Urothelium cell line (cell line): ENCODE data around the gene USP31.

ENCODE experiments used
- DNase-seq: peaks from one replicate; pipeline ENCODE4 v3.0.0; 2011; ENCODE audit warnings: low spot score, mixed read lengths
- FAIRE-seq: peaks from 2 replicates; lab custom pipeline; 2011; peaks lifted over from hg19 to GRCh38; lab: Jason Lieb, UNC

The USP31 gene

GRCh38 chr16:23025692-23026307, 123.5 kb downstream of the USP31 start:
- FAIRE-seq, result no peak
- no peak for DNase-seq

GRCh38 chr16:23024044-23024443, 125.2 kb downstream of the USP31 start:
- FAIRE-seq, result no peak
- DNase-seq, result no peak

GRCh38 chr16:23020084-23020483, 129.2 kb downstream of the USP31 start:
- DNase-seq, result no peak
- no peak for FAIRE-seq

GRCh38 chr16:23016368-23016767, 132.9 kb downstream of the USP31 start:
- FAIRE-seq (no peak), DNase-seq (no peak)

GRCh38 chr16:23015580-23015979, 133.7 kb downstream of the USP31 start:
- no peak for DNase-seq
- no peak for FAIRE-seq

GRCh38 chr16:23014592-23014991, 134.7 kb downstream of the USP31 start:
- DNase-seq (no peak), FAIRE-seq (no peak)
